ENCODE measurements around the gene C16orf78.
A peak's percentile ranks its signal among the peaks of the same experiment; 100 is the strongest.

Gene C16orf78

GRCh38 chr16:49350265-49351095 lies 23.1 kb upstream of the C16orf78 start:
- Histone ChIP-seq H3K4me3 (ENCODE audit: insufficient read length, low read depth) (no peak overlapping the region), H3K4me1 (ENCODE audit: insufficient read depth, insufficient read length) (peaks cover 16% of the 10 kb centered on the region), H3K9me3 (ENCODE audit: insufficient read depth, low read length) (no peaks in the 10 kb centered on the region), H3K36me3 (ENCODE audit: insufficient read depth, insufficient read length, low read length) (no peaks in the 10 kb centered on the region), H3K27me3 (ENCODE audit: insufficient read depth, insufficient read length) (no peaks in the 10 kb centered on the region), H3K9ac (ENCODE audit: insufficient read length, low read depth) (no peak overlapping the region)
- peak; percentile 62 for DNase-seq (ENCODE audit: low read depth, low spot score)
- TF ChIP-seq SUZ12 (IDR thresholded peaks at IDR 0.05; ENCODE audit: extremely low read depth, insufficient read depth, insufficient read length) (no peak), ZNF274 (IDR thresholded peaks at IDR 0.05; ENCODE audit: low read depth, low read length) (no peak), YY1 (IDR thresholded peaks at IDR 0.05; ENCODE audit: insufficient read depth, insufficient read length) (no peak)

DNA sequence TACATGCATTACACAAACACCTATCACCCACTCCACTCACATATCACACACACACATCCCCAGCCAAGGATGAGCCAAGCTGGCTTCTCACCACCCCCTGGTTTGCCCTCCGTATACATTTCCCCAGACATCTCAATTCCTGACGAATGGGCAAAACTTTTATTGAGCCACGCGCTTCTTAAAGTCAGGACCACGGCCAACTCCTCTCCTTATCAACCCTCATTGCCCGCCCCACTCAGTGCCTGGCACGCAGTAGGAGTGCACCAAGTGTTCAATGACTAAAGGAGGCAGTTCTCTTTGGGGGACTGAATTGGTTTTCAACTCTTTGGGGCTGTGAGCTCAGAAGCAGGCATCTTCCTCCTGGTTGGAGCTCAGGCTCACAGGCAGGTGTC lies 22.5 kb upstream of the C16orf78 start:
- TF ChIP-seq ZNF274 (IDR thresholded peaks at IDR 0.05; ENCODE audit: low read depth, low read length) (no peak), YY1 (IDR thresholded peaks at IDR 0.05; ENCODE audit: insufficient read depth, insufficient read length) (no peak), SUZ12 (IDR thresholded peaks at IDR 0.05; ENCODE audit: extremely low read depth, insufficient read depth, insufficient read length) (no peak)

GRCh38 chr16:49352892-49353291 lies 20.7 kb upstream of the C16orf78 start:
- H3K4me3 ChIP-seq (ENCODE audit: insufficient read length, low read depth): no peak overlapping the region
- no peak overlapping the region for H3K9ac ChIP-seq (ENCODE audit: insufficient read length, low read depth)
- H3K9me3 ChIP-seq (ENCODE audit: insufficient read depth, low read length): no peaks in the 10 kb centered on the region
- DNase-seq (ENCODE audit: low read depth, low spot score): peak; percentile 57
- H3K27me3 ChIP-seq (ENCODE audit: insufficient read depth, insufficient read length): no peaks in the 10 kb centered on the region
- no peak for TF ChIP-seq YY1 (IDR thresholded peaks at IDR 0.05; ENCODE audit: insufficient read depth, insufficient read length)
- no peak for TF ChIP-seq SUZ12 (IDR thresholded peaks at IDR 0.05; ENCODE audit: extremely low read depth, insufficient read depth, insufficient read length)
- no peak for TF ChIP-seq ZNF274 (IDR thresholded peaks at IDR 0.05; ENCODE audit: low read depth, low read length)
- H3K36me3 ChIP-seq (ENCODE audit: insufficient read depth, insufficient read length, low read length): no peaks in the 10 kb centered on the region
- peaks cover 24% of the 10 kb centered on the region for H3K4me1 ChIP-seq (ENCODE audit: insufficient read depth, insufficient read length)

More for the DNA sequence above, 22.5 kb upstream of the C16orf78 start:
- peaks cover 17% of the 10 kb centered on the region for H3K4me1 ChIP-seq (ENCODE audit: insufficient read depth, insufficient read length)
- H3K36me3 ChIP-seq (ENCODE audit: insufficient read depth, insufficient read length, low read length): no peaks in the 10 kb centered on the region
- no peak overlapping the region for H3K4me3 ChIP-seq (ENCODE audit: insufficient read length, low read depth)
- H3K9ac ChIP-seq (ENCODE audit: insufficient read length, low read depth): no peak overlapping the region
- no peaks in the 10 kb centered on the region for H3K27me3 ChIP-seq (ENCODE audit: insufficient read depth, insufficient read length)
- no peaks in the 10 kb centered on the region for H3K9me3 ChIP-seq (ENCODE audit: insufficient read depth, low read length)
- DNase-seq (ENCODE audit: low read depth, low spot score): no peak

DNA sequence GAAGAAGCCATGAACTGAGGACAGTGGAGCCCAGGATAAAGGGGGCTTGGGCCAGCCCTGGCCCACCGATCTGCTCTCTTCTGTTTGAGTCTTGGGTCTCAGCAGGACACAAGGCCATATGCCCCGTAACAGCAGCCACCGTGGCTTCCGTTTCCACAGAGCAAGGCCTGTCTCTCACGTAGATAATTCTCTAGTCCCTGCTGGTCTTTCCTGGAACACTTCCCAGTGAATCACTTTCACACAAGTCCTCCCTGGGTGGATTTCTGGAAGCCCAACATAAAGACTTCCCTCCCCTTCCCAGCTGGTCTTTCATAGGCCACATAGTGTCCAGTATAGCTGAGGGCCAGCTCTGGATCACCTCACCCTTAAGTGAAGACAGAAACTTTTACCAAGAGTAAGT lies 19.9 kb upstream of the C16orf78 start:
- H3K27me3 ChIP-seq (ENCODE audit: insufficient read depth, insufficient read length): no peaks in the 10 kb centered on the region
- DNase-seq (ENCODE audit: low read depth, low spot score): no peak

GRCh38 chr16:49354101-49354500 lies 19.5 kb upstream of the C16orf78 start:
- no peak overlapping the region for H3K4me3 ChIP-seq (ENCODE audit: insufficient read length, low read depth)
- peaks cover 24% of the 10 kb centered on the region for H3K4me1 ChIP-seq (ENCODE audit: insufficient read depth, insufficient read length)
- no peaks in the 10 kb centered on the region for H3K36me3 ChIP-seq (ENCODE audit: insufficient read depth, insufficient read length, low read length)
- no peak overlapping the region for H3K9ac ChIP-seq (ENCODE audit: insufficient read length, low read depth)
- H3K27me3 ChIP-seq (ENCODE audit: insufficient read depth, insufficient read length): no peaks in the 10 kb centered on the region
- TF ChIP-seq YY1 (IDR thresholded peaks at IDR 0.05; ENCODE audit: insufficient read depth, insufficient read length): no peak
- TF ChIP-seq SUZ12 (IDR thresholded peaks at IDR 0.05; ENCODE audit: extremely low read depth, insufficient read depth, insufficient read length): no peak
- TF ChIP-seq ZNF274 (IDR thresholded peaks at IDR 0.05; ENCODE audit: low read depth, low read length): no peak
- no peaks in the 10 kb centered on the region for H3K9me3 ChIP-seq (ENCODE audit: insufficient read depth, low read length)
- no peak for DNase-seq (ENCODE audit: low read depth, low spot score)

More for the DNA sequence above, 19.9 kb upstream of the C16orf78 start:
- no peak for TF ChIP-seq YY1 (IDR thresholded peaks at IDR 0.05; ENCODE audit: insufficient read depth, insufficient read length)
- no peak for TF ChIP-seq ZNF274 (IDR thresholded peaks at IDR 0.05; ENCODE audit: low read depth, low read length)
- no peak for TF ChIP-seq SUZ12 (IDR thresholded peaks at IDR 0.05; ENCODE audit: extremely low read depth, insufficient read depth, insufficient read length)
- Histone ChIP-seq H3K4me1 (ENCODE audit: insufficient read depth, insufficient read length) (peaks cover 24% of the 10 kb centered on the region), H3K9ac (ENCODE audit: insufficient read length, low read depth) (no peak overlapping the region), H3K9me3 (ENCODE audit: insufficient read depth, low read length) (no peaks in the 10 kb centered on the region), H3K36me3 (ENCODE audit: insufficient read depth, insufficient read length, low read length) (no peaks in the 10 kb centered on the region), H3K4me3 (ENCODE audit: insufficient read length, low read depth) (no peak overlapping the region)

DNA sequence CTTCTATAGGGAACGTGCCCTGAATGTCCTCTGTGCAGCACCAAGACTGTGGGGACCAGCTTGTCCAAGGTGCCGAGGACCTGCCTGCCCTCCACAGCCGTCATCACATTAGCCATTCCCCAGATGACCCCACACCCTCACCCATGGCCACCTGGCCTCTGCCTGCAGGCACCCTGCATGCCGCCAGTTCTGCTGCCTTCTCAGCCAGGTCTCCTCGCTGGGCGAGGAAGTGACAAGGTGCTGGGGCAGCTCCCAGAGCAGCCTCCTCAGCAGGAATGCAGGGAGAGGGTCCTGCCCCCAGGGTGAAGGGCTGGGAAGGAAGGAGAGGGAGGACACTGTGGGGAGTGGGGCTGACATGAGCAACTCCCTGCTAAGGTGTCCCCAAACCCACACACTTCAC lies 18.6 kb upstream of the C16orf78 start:
- Histone ChIP-seq H3K4me3 (ENCODE audit: insufficient read length, low read depth) (no peak overlapping the region), H3K4me1 (ENCODE audit: insufficient read depth, insufficient read length) (peaks cover 23% of the 10 kb centered on the region), H3K9me3 (ENCODE audit: insufficient read depth, low read length) (no peaks in the 10 kb centered on the region), H3K9ac (ENCODE audit: insufficient read length, low read depth) (no peak overlapping the region), H3K27me3 (ENCODE audit: insufficient read depth, insufficient read length) (no peaks in the 10 kb centered on the region), H3K36me3 (ENCODE audit: insufficient read depth, insufficient read length, low read length) (no peaks in the 10 kb centered on the region)
- TF ChIP-seq SUZ12 (IDR thresholded peaks at IDR 0.05; ENCODE audit: extremely low read depth, insufficient read depth, insufficient read length): no peak
- TF ChIP-seq YY1 (IDR thresholded peaks at IDR 0.05; ENCODE audit: insufficient read depth, insufficient read length): no peak
- TF ChIP-seq ZNF274 (IDR thresholded peaks at IDR 0.05; ENCODE audit: low read depth, low read length): no peak
- DNase-seq (ENCODE audit: low read depth, low spot score): no peak

- H3K4me3 ChIP-seq (ENCODE audit: insufficient read length, low read depth): no peak overlapping the region
- no peaks in the 10 kb centered on the region for H3K36me3 ChIP-seq (ENCODE audit: insufficient read depth, insufficient read length, low read length)
- no peak for DNase-seq (ENCODE audit: low read depth, low spot score)
- peaks cover 19% of the 10 kb centered on the region for H3K4me1 ChIP-seq (ENCODE audit: insufficient read depth, insufficient read length)
- no peak for TF ChIP-seq YY1 (IDR thresholded peaks at IDR 0.05; ENCODE audit: insufficient read depth, insufficient read length)
- no peaks in the 10 kb centered on the region for H3K27me3 ChIP-seq (ENCODE audit: insufficient read depth, insufficient read length)
- no peak overlapping the region for H3K9ac ChIP-seq (ENCODE audit: insufficient read length, low read depth)
- H3K9me3 ChIP-seq (ENCODE audit: insufficient read depth, low read length): no peaks in the 10 kb centered on the region
These were observed 17.5 kb upstream of the C16orf78 start for GRCh38 chr16:49355933-49356665.

All from NT2/D1 (cell line).